ENCODE data around the gene CCDC33.

Gene CCDC33

GRCh38 chr15:74275957-74276356, 39.8 kb downstream of the CCDC33 start:
- no peaks in the 10 kb centered on the region for H3K27me3 ChIP-seq (ENCODE audit: low read length)
- H2AFZ ChIP-seq (ENCODE audit: low read depth, low read length, severe bottlenecking): no peak overlapping the region
- H3K4me2 ChIP-seq (ENCODE audit: low read depth, low read length, poor library complexity, severe bottlenecking): no peak overlapping the region
- H3K9me2 ChIP-seq (replicated peaks; ENCODE audit: insufficient read depth, low read length): no peaks in the 10 kb centered on the region
- no peaks in the 10 kb centered on the region for H3K79me2 ChIP-seq (ENCODE audit: insufficient read depth, low read length)
- H3K27ac ChIP-seq (ENCODE audit: low read depth, low read length): no peak overlapping the region
- H3K9me3 ChIP-seq (ENCODE audit: insufficient read depth, low read length): no peaks in the 10 kb centered on the region
- H3F3A ChIP-seq (ENCODE audit: insufficient read depth): no peaks in the 10 kb centered on the region
- H3K4me3 ChIP-seq (ENCODE audit: insufficient read depth, low read length, poor library complexity, severe bottlenecking): no peak overlapping the region
- no peak for TF ChIP-seq EZH2phosphoT487 (conservative IDR thresholded peaks at IDR 0.05; ENCODE audit: low read length)
- no peak for TF ChIP-seq CTCF (IDR thresholded peaks at IDR 0.05; ENCODE audit: insufficient read depth, low read length, poor library complexity, severe bottlenecking)
- no peaks in the 10 kb centered on the region for H4K20me1 ChIP-seq (ENCODE audit: low read depth, low read length)
- H3K36me3 ChIP-seq (ENCODE audit: low read length): no peaks in the 10 kb centered on the region
- no peak overlapping the region for H3K9ac ChIP-seq (ENCODE audit: low read length)

DNA sequence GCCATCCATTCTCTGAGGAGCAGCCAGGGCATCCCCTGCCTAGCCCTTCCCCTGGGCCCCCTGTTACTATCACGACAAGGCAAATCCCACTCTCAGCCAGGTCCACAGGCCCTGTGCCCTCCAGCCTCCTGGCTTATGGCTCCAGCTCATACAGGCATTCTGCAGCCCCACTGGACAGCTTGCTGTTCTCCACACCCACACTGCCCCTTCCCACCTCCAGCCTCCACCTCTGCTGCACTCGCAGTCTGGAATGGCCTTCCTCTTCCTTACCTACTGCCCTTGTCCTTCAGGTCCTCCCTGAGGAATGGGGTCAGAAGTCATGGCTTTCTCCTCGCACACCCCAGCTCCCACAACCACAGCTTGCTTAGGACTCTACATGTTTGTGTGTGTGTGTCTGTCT, 40.4 kb downstream of the CCDC33 start:
- Histone ChIP-seq H3K79me2 (ENCODE audit: insufficient read depth, low read length) (no peaks in the 10 kb centered on the region), H4K20me1 (ENCODE audit: low read depth, low read length) (no peaks in the 10 kb centered on the region), H2AFZ (ENCODE audit: low read depth, low read length, severe bottlenecking) (no peak overlapping the region), H3K4me3 (ENCODE audit: insufficient read depth, low read length, poor library complexity, severe bottlenecking) (no peak overlapping the region), H3K36me3 (ENCODE audit: low read length) (no peaks in the 10 kb centered on the region), H3K27ac (ENCODE audit: low read depth, low read length) (no peak overlapping the region), H3K9me2 (replicated peaks; ENCODE audit: insufficient read depth, low read length) (no peaks in the 10 kb centered on the region), H3F3A (ENCODE audit: insufficient read depth) (no peaks in the 10 kb centered on the region), H3K9me3 (ENCODE audit: insufficient read depth, low read length) (no peaks in the 10 kb centered on the region), H3K27me3 (ENCODE audit: low read length) (no peaks in the 10 kb centered on the region), H3K4me2 (ENCODE audit: low read depth, low read length, poor library complexity, severe bottlenecking) (no peak overlapping the region), H3K9ac (ENCODE audit: low read length) (no peak overlapping the region)
- TF ChIP-seq EZH2phosphoT487 (conservative IDR thresholded peaks at IDR 0.05; ENCODE audit: low read length) (no peak), CTCF (IDR thresholded peaks at IDR 0.05; ENCODE audit: insufficient read depth, low read length, poor library complexity, severe bottlenecking) (no peak)

DNA sequence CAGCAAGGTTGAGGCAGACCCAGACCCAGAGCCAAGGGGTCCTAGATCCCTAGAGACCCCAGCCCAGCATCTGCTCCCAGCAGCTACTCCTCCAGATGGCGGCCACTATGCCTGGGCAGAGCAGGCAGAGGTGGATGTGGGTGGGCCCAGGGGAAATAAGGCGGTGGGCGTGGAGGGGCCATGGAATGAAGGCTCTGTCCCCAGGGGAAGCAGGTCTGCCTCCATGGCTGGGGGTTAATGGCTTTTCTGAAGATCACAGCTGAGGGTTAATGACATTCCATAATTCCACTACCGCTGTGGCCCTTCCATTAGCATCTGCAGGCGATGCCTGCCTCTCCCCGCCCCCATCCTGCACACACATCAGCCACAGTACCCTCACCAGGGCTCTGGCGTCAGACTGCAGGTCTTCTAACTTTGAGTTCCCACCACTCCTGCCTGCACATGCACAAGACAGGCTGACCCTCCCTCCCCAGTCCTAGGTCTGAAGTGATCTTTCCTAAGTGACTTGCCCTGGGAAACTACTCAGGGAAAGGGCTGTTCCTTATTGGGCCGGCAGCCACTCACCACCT, 41.2 kb downstream of the CCDC33 start:
- Histone ChIP-seq H2AFZ (ENCODE audit: low read depth, low read length, severe bottlenecking) (no peak overlapping the region), H4K20me1 (ENCODE audit: low read depth, low read length) (no peaks in the 10 kb centered on the region), H3K4me2 (ENCODE audit: low read depth, low read length, poor library complexity, severe bottlenecking) (no peak overlapping the region), H3K9me2 (replicated peaks; ENCODE audit: insufficient read depth, low read length) (no peaks in the 10 kb centered on the region), H3K79me2 (ENCODE audit: insufficient read depth, low read length) (no peaks in the 10 kb centered on the region), H3F3A (ENCODE audit: insufficient read depth) (no peaks in the 10 kb centered on the region), H3K27ac (ENCODE audit: low read depth, low read length) (no peak overlapping the region), H3K9me3 (ENCODE audit: insufficient read depth, low read length) (no peaks in the 10 kb centered on the region), H3K9ac (ENCODE audit: low read length) (no peak overlapping the region), H3K4me3 (ENCODE audit: insufficient read depth, low read length, poor library complexity, severe bottlenecking) (no peak overlapping the region), H3K36me3 (ENCODE audit: low read length) (no peaks in the 10 kb centered on the region), H3K27me3 (ENCODE audit: low read length) (no peaks in the 10 kb centered on the region)
- TF ChIP-seq CTCF (IDR thresholded peaks at IDR 0.05; ENCODE audit: insufficient read depth, low read length, poor library complexity, severe bottlenecking) (no peak), EZH2phosphoT487 (conservative IDR thresholded peaks at IDR 0.05; ENCODE audit: low read length) (no peak)

All from SU-DHL-6 (cell line).